Renal cortical epithelial cell (primary cell): ENCODE results near the gene ZIC4. TPM values are rescaled to one million over a fixed set of nuclear protein-coding genes. Genes with fewer than 3 reads are reported as not detected.

Experiments
- DNase-seq: peaks from one replicate; pipeline ENCODE4 v3.0.0-alpha.2; 2011; ENCODE audit warnings: low read depth
- total RNA-seq: library from RNA; depleted of rRNA; stranded (reverse); fragments of >200 nt; gene quantifications from 2 replicates; pipeline ENCODE4 v1.2.3, GENCODE V29; 2014

ZIC4 gene
- total RNA-seq, 1 donor from 2014 or later, result not detected

DNA sequence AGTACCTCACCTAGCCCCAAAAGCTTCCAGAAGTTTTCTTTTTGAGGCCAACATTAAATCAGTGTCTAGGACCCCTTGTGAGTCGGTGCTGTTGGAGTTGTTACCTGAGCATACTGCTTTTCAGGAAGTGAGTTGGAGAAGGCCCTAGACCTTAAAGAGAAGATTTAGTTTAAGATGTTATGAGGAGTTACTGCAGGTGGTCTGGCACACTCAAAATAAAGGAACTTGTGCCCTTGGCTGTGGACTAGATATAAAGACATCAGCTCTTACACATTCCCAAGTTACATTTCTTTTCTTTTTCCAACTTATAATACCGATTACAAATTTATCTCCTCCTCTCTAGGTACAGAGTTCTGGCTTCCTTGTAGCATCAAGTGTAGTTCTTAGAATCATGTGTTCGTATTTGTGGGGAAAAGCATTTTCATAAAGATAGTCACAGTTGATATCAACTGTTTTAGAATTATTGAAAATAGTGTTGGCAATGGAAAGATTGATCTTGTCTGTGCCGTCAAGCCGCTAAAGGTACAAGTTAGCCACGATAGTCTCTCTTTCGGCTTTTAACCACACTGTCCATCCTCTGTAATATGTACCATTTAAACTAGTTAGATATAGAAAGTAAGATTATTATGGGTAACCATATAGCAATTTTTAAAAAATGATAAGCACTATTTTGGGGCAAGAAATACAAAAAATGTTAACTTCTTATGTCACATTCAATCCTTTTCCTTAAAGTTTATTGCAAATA, 11.4 kb upstream of the ZIC4 start:
- DNase-seq, result no peak

DNA sequence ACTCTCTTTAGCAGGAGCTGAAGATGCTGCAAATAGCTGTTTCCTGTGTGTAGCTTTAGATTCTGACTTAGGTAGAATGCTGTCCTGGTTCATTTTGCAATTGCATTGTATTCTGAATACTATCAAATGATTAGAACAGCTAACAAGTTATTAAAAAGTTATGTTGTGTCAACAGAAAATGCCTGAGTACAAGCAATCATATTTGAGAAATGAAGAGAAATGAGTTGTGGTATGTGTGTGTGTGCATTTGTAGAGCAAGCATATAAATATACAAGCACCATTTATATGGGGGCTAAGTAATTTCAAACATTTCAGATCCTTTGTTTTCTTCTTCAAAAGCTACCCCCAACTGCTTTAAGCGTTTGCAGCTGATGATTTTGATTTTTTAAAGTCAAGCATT, 10.6 kb upstream of the ZIC4 start:
- no peak for DNase-seq

DNA sequence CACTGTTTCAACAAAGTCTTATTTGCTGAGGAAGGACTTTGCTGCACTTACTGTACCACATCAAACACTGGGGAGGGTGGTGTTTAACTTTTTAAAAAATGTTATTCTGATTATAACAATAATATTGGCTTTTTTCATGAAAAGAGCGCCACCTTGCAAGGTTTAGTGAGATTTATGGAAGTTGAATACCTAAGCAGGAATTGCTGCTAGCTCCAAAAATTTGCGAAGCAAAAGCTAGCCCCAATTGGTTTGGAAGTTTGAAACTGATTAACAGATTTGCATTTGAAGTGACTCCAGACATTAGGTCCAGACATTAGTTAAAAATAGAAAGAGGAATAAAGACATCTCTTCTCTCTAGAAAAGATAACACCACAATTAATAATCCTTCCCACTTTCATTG, 9.5 kb upstream of the ZIC4 start:
- DNase-seq, result no peak

DNA sequence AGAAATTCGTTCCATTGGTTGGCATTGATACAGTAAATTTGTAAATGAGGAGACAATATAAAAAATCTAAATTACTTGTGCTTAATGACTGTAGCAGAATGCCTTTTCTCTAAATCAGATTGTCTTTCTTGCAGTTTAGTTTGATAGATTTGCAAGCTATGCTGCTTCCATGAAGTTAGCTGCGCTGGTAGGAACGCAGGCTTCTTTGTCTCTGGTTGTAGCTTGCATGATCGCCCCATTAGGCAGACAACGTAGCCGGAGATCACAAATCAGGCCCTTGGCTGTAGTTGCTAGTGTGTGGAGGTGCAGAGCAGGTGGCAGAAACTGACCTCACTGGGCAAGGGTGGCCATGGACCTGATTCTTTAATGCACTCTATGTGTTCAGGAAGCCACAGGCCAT, 8.9 kb upstream of the ZIC4 start:
- DNase-seq, result no peak

DNA sequence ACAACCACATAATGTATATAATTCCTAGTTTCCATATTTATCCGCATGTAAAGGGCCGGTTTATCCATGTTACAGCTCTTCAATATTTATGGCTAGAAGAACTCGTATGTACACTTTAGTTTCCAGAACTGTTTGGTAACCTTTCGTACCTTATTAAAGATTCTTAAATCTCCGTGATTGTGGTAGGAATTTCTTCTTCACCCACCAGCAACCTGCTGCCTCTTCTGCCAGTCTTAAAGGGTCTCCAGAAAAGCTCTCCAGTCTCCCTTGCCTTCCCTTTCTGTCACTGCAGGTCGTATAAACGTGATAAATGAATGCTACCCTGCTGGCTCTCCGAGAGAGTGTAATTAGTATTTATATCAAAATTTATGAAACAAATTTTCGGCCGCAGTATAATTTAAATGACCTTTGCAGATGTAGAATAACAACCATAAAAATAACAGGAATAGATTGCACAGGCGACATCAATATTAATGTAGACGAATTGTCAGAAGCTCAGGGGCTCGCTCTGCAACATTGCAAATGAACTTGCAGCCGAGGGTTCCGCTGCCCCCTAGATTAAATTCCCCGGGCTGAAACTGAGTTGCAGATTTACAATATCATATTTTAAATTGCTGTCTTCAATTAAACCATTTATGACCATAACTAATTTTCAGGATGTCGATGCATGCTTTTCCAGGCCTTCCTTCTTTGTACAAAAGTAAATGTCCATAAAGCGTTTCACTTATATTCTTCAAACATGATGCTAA, 8.2 kb upstream of the ZIC4 start:
- no peak for DNase-seq

DNA sequence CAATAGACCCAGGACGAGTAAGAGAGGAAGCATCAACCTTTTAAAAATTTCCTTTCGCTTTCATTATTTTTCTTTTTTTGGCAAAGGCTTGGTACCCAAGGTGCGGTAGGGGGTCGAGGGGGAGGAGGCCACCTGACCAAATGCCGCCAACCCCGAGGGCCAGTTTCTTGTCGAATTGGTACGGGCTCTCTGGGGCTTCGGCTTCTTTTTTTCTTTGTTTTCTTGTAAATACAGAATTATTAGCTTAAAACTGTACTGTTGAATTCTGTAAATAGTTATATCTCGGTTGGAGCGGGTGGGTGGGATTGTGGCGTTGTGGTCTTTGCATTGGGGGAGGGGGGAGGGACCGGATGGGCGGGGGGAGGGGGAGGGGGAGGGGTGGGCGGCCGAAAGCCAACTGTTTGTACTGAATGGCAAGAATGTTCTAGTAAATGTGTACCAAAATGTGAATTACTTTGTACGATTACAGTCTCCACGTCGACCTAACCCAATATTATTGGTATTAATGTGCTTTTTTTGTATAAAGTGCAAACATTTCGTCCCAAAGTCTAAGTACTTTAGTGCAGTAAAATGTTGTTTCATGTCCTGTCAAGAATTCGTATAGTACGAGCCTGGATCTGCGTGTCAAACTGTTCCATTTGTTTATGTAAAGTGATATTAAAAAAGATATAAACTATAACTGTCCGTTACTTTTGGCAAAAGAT, 7.5 kb upstream of the ZIC4 start:
- DNase-seq, result no peak

DNA sequence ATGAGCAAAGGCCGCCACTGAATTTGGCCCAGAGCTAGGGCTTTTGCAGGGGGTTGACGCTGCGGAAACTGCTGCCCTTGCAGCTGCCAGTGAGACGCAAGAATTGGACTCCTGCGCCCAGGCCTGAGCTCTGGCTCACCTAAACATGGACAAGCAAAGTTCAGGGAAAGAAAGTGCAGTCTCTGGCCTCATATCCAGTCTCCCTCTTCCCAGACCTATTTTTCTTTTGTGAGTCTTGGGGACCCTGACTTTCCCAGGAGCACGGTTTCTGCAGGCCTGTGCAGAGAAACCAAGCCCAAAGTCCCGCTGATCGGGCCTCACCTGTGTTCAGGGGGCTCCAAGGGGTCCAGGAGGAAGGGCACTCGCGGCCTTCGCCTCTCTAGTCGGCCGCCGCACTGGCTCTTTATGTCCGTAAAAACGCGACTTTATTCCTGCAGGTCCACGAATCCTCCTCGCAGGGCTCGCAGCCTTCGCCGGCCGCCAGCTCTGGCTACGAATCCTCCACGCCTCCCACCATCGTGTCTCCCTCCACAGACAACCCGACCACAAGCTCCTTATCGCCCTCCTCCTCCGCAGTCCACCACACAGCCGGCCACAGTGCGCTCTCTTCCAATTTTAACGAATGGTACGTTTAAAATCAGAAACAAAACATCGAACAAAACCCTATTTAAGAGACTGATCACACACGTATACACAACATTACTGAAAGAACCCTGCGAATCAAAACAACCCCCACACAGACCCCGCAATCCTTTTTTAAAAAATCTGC, 6.8 kb upstream of the ZIC4 start:
- no peak for DNase-seq

DNA sequence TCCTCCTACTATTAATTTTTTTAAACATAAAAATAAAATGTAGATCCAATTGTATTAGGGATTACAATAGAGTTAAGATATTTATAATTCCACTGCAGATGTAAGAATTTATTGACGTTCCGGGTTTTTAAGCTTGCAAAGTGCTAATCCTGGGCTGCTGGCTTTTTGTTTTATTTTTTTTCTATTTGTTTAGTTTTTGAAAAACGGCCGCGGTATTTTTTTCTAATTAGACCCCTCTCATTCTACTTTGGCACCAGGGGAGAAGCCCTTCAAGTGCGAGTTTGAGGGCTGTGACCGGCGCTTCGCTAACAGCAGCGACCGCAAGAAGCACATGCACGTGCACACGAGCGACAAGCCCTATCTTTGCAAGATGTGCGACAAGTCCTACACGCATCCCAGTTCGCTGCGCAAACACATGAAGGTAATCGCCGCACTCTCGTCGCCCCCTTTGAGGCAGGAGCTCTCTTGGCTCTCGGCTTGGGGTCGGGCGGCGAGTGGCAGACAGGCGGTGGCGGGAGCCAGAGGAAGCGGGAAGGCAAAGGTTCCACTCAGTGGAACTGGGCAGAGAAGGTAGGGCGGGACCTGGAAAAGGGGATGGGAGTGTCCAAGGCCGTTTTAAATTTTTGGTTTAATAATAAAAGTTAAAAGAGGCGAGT, 6.0 kb upstream of the ZIC4 start:
- DNase-seq, result no peak

DNA sequence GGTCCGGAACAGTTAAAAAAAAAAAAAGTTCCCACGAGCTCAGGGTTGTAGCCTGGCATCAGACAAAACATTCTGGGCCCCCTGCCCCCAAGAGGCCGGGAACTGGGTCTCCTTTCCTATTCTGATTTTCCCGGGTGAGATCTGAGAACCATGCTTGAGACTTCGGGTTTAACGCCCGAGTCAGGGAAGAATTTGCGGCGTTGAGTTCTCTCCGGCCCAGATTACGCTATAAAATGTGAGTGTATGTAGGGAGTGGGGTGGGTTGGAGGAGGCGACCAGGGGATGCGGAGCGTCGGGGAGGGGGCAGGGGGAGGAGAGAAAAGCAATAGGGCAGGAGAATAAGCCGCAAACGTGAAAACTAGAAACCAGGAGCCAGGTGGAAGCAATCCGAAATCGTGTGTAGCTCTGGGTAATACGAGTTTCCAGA, 5.5 kb upstream of the ZIC4 start:
- DNase-seq, result no peak

DNA sequence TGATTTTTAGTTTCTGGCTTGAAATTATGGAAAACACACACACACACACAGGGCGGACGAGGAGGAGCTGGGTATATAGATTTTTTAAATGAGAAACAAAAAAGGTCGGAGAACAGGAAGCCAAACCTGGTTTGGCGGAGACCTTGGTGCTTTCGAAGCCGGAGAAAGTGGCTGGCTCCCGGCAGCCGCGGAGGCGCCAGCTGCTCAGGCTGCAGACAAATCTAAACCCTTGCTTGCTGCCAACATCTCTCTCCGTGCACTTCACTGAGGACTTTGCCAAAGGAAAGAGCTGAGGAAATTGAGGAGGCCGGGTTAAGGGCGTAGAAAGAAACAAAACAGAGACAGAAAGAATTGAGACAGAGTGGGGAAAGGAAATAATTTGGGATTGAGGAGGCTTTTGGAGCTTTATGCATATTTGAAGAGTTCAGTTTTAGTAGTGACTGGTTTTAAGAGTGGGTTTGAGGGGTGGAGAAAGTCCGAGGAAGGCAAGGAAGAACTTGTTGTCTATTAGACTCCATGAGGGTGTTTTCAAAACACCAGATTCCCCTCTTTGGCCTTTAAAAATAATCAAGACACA, 5.0 kb upstream of the ZIC4 start:
- no peak for DNase-seq

DNA sequence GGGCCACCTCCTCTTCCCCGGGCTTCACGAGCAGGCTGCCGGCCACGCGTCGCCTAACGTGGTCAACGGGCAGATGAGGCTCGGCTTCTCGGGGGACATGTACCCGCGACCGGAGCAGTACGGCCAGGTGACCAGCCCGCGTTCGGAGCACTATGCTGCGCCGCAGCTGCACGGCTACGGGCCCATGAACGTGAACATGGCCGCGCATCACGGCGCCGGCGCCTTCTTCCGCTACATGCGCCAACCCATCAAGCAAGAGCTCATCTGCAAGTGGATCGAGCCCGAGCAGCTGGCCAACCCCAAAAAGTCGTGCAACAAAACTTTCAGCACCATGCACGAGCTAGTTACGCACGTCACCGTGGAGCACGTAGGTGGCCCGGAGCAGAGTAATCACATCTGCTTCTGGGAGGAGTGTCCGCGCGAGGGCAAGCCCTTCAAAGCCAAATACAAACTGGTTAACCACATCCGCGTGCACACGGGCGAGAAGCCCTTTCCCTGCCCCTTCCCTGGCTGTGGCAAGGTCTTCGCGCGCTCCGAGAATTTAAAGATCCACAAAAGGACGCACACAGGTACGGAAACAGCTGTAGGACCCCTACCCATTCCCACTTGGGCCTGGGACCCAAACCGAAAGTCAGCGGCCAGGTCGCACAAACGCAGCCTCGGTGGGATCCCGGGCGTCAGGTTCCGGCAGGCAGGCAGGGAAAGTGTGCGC, 4.3 kb upstream of the ZIC4 start:
- DNase-seq, result no peak

DNA sequence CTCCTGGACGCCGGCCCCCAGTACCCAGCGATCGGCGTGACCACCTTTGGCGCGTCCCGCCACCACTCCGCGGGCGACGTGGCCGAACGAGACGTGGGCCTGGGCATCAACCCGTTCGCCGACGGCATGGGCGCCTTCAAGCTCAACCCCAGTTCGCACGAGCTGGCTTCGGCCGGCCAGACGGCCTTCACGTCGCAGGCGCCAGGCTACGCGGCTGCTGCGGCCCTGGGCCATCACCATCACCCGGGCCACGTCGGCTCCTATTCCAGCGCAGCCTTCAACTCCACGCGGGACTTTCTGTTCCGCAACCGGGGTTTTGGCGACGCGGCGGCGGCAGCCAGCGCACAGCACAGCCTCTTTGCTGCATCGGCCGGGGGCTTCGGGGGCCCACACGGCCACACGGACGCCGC, 3.8 kb upstream of the ZIC4 start:
- no peak for DNase-seq

DNA sequence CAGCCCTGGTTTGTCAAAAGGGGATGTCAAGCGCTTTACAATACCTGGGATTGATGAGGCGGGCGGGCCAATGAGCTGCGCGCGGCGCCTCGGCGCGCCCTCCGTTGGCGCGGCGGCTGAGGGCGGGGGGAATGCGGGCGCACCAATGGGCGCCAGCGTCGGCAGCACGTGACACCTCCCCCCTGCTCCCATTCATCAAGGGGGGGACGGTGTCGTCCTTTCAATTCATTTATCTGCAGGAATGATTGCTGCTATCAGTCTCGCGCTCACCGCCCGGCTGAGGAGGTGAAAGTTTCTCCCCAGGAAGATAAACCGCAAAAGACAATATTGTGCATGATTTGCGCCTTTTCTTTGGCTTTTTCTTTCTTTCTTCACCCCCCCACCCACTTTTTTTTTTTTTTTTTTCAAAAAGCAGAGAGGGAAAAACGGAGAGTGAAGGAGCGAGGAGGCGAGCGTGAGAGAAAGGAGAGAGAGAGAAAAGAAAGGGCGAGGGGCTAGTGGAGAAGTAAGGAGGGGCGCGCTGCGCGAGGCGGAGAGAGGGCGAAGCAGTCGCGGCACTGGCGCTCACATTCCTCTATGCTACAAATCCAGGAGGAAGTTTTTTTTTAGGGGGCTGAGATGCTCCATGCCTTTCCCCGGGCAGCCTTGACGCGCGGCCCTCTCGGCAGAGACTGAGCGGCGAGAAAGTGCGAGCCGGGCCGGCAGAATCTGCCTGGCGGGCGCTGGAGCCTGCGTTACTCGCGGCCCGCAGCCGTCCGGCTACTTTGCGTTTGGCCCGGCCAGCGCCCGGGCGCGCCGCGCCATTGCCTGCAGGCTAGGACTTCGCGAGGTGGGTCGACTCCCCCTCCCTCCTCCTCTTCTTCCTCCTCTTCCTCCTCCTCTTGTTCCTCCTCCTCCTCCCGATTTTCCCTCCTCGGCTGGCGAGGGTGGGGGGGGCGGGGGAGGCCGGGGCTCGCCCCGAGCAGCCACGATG, 3.1 kb upstream of the ZIC4 start, which contains the start of gene ZIC1:
ZIC1 (plus strand) TSS at position 223 of the 973 bp plus-strand sequence; CDS start at position 971, 748 bp downstream.
- no peak for DNase-seq

DNA sequence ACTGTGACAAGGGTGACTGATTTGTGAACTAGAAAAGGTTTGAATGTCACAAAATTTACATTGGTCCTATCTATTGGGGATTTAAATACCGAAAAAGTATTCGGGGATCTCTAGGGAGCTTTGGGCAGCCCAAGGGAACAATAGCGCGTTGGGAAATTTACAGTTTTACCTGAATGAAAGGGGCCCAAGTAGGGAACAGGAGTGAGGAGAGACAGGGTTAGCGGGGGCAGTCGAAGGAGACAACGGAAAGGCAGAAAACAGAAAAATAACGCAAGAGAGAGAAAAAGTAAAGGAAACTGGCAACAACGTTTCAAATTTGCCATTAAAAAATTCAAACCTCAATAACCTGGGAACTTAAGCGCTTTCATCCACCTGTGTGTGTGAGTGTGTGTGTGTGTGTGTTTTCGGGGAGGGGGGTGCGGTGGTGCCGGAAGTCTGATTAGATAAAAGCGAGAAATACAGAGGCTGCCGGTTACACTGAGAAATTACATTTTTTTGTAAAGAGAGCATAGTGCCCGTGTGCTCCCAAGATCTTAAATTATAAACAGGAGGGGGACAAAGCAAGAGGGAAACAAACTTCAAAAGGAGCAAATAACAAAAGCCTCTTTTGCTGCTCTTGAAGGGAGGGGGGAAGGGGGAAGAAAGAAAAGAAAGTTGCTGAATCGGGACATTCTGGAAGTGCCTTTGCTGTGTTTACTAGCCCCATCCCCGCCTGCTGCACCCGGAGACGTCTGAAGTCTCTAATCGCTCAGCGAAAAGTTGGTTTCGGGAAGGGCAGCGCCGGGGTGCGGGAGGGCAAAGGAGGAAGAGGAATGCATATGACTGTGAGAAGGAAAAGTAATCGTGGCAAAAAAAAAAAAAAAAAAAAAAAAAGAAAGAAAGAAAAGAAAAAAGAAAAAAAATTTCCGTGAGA, 2.1 kb upstream of the ZIC4 start:
- no peak for DNase-seq

DNA sequence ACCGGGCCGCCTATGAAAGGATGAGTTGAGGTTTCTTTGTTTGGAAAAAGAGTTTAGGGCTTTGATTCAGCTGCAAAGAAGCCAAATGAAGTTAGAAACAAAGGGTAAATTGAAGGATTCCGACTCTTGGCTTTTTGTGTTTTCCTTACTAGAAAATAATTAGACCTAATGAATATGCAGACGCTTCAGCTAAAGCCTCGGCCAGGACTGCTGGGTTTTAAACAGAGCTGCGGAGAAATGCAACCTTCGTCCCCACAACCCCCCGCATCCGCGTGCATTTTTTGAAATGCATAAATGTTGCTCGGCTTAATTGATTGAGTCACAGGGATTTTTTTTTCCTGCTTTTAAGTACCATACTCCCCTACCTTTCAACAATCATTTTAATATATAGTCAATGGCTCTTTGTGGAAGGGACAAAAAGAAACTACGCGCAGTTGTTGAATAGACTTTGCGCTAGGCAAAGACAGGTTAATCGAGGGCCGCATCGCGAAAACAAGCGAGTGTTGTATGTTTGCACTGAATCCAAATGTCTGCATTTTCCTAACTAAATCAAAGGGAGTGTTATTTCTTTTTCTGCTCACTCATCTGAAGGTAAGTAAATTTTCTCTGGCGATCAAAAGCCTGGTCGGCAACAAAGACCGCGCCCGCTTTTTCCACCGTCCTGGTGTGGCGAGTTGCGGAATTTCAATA, 1.3 kb upstream of the ZIC4 start:
- DNase-seq, result no peak

DNA sequence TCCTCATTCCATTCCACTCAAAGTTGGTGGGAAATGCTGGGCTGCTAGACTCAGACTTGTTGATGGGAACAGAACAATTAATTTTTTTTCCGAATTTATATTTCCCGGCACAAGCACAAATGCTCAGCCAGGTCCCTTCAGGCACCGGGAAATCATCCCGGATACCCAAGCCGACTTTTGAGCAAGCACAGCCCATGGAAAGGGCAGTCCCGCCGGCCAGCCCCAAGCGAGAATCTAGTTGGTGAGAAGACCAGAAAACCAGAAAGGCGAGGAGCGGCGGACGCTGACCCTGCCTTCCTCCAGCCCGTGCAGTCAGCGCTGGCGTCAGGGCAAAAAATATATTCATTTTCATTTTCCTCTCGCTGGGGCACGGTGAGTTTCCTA, 763 bp upstream of the ZIC4 start:
- no peak for DNase-seq

DNA sequence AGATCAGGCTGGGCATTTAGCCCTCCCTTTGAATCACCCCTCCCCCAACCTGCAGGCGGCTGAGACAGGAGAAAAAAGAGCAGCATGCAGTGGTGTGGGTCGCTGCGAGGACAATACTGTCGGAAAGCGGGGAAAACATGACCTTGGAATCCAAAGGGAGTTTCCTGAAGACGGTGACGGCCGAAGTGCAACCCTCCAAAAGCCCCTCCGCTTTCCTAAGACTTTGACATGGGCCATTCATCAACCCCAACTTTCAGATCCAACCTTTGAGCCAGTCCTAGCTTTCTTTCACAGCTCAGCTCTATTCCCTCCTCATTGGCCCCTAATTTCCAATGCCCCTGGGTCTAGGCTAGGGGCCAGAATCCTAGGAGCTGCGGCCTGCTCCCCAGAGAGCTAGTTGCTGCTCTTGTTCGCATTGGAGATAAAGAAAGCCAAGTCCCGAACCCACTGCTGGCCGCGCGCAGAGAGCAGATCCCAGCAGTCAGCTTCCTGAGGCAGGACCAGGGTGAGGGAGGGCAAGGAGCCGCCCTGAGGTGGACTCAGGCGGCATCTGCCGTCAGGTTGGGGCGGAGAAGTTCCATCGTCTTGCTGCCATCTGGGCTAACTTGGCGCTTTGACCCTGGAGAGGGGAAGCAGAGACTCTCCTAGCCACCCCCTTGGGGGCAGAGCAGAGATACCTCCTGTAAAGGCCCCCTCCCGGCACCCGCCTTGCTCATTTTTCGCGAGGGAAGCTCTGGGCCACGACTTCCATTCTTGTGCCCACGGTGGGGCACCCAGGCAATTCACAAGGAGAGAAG, 914 bp downstream of the ZIC4 start:
- no peak for DNase-seq
